Measurements from ENCODE around the gene CPTP.

CPTP gene

DNA sequence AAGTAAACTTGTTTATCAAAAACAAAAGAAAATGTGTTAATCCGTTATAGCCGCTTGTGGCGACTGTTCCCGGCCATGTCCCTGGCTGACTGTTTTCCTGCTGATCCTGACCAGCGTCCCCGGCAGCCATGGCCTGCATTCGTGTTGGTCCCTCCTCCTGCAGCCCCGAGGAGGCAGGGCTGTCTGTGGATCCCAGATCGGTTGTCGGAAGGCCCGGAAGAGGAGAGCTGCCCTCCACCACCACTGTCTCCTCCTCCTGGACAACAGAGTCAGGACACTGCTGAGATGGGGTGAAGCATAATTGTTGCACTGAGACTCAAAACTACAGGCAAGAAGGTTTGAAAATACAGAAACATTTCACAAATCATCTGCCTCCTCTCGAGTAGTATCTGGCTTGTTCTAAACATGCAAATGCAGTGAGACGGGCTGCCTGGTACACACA lies 37.4 kb downstream of the CPTP start:
- TF ChIP-seq RAD21 (IDR thresholded peaks at IDR 0.05; ENCODE audit: low read depth) (no peak), YY1 (IDR thresholded peaks at IDR 0.05; ENCODE audit: low read depth) (no peak), TCF12 (IDR thresholded peaks at IDR 0.05; ENCODE audit: low read depth) (no peak), EGR1 (IDR thresholded peaks at IDR 0.05) (no peak), FOXM1 (IDR thresholded peaks at IDR 0.05; ENCODE audit: borderline replicate concordance, low read depth) (no peak), NFIC (IDR thresholded peaks at IDR 0.05) (no peak), TEAD4 (IDR thresholded peaks at IDR 0.05) (no peak), EP300 (IDR thresholded peaks at IDR 0.05; ENCODE audit: borderline replicate concordance) (no peak), CEBPB (IDR thresholded peaks at IDR 0.05) (no peak), ZBTB7A (IDR thresholded peaks at IDR 0.05; ENCODE audit: low read depth) (no peak), TAF1 (IDR thresholded peaks at IDR 0.05; ENCODE audit: low read depth) (no peak), CREB1 (IDR thresholded peaks at IDR 0.05; ENCODE audit: low read depth) (no peak)
- TF ChIP-seq, protein P1, sequence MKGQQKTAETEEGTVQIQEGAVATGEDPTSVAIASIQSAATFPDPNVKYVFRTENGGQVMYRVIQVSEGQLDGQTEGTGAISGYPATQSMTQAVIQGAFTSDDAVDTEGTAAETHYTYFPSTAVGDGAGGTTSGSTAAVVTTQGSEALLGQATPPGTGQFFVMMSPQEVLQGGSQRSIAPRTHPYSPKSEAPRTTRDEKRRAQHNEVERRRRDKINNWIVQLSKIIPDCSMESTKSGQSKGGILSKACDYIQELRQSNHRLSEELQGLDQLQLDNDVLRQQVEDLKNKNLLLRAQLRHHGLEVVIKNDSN (IDR thresholded peaks at IDR 0.05) = no peak
- TF ChIP-seq, protein P2, sequence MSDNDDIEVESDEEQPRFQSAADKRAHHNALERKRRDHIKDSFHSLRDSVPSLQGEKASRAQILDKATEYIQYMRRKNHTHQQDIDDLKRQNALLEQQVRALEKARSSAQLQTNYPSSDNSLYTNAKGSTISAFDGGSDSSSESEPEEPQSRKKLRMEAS (IDR thresholded peaks at IDR 0.05) = no peak
- TF ChIP-seq, protein P3, sequence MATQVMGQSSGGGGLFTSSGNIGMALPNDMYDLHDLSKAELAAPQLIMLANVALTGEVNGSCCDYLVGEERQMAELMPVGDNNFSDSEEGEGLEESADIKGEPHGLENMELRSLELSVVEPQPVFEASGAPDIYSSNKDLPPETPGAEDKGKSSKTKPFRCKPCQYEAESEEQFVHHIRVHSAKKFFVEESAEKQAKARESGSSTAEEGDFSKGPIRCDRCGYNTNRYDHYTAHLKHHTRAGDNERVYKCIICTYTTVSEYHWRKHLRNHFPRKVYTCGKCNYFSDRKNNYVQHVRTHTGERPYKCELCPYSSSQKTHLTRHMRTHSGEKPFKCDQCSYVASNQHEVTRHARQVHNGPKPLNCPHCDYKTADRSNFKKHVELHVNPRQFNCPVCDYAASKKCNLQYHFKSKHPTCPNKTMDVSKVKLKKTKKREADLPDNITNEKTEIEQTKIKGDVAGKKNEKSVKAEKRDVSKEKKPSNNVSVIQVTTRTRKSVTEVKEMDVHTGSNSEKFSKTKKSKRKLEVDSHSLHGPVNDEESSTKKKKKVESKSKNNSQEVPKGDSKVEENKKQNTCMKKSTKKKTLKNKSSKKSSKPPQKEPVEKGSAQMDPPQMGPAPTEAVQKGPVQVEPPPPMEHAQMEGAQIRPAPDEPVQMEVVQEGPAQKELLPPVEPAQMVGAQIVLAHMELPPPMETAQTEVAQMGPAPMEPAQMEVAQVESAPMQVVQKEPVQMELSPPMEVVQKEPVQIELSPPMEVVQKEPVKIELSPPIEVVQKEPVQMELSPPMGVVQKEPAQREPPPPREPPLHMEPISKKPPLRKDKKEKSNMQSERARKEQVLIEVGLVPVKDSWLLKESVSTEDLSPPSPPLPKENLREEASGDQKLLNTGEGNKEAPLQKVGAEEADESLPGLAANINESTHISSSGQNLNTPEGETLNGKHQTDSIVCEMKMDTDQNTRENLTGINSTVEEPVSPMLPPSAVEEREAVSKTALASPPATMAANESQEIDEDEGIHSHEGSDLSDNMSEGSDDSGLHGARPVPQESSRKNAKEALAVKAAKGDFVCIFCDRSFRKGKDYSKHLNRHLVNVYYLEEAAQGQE (IDR thresholded peaks at IDR 0.05; ENCODE audit: low read depth) = no peak

DNA sequence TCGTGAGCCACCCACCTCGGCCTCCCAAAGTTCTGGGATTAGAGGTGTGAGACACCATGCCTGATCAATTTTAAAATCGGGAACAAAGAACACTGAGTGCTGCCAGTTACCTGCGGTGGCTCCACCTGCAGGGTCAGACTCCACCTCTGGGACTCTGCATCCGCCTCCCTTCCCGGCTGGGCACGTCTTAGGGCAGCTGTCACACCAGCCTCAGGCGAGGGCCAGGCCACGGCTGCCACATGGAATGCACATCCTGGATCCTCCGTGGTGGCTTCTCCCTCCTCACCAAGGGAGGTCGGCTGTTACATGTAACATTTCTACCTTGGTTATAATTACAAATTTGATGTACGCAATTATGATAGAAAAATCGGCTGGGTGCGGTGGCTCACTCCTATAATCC lies 39.7 kb downstream of the CPTP start:
- TF ChIP-seq NFIC (IDR thresholded peaks at IDR 0.05) = no peak
- TF ChIP-seq TCF12 (IDR thresholded peaks at IDR 0.05; ENCODE audit: low read depth) = no peak

DNA sequence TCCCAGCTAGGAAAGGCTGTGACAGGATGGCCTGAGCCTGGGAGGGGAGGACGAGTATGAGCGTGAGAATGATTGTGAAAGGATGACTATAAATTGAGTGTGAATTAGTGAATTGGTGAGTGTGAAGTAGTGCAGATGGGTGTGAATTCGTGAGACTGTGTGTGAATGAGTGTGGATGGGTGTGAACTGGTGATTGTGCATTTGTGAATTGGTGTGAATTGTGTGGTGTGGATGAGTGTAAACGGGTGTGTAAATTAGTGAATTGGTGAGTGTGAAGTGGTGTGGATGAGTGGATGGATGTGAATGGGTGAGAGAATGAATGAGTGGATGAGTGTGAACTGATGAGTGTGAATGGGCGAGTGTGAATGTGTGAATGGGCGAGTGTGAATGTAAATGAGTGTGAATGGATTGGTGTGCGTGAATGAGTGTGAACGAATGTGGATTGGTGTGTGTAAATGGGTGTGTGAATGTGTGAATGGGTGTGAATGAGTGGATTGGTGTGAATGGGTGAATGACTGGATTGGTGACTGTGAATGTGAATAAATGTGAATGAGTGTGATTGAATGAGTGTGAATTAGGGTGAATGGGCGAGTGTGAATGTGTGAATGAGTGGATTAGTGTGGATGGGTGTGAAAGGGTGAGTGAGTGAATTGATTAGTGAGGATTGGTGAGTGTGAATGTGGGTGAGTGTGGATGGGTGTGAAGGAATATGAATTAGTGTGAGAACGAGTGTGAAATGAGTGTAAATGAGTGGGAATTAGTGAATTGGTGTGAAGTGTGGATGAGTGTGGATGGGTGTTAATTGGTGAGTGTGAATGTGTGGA lies 41.5 kb downstream of the CPTP start:
- TF ChIP-seq FOXM1 (IDR thresholded peaks at IDR 0.05; ENCODE audit: borderline replicate concordance, low read depth) (no peak), TEAD4 (IDR thresholded peaks at IDR 0.05) (no peak), RAD21 (IDR thresholded peaks at IDR 0.05; ENCODE audit: low read depth) (no peak), YY1 (IDR thresholded peaks at IDR 0.05; ENCODE audit: low read depth) (no peak), CEBPB (IDR thresholded peaks at IDR 0.05) (no peak), EGR1 (IDR thresholded peaks at IDR 0.05) (no peak), TAF1 (IDR thresholded peaks at IDR 0.05; ENCODE audit: low read depth) (no peak), CREB1 (IDR thresholded peaks at IDR 0.05; ENCODE audit: low read depth) (no peak), TCF12 (IDR thresholded peaks at IDR 0.05; ENCODE audit: low read depth) (no peak), NFIC (IDR thresholded peaks at IDR 0.05) (no peak), EP300 (IDR thresholded peaks at IDR 0.05; ENCODE audit: borderline replicate concordance) (no peak), ZBTB7A (IDR thresholded peaks at IDR 0.05; ENCODE audit: low read depth) (no peak)
- TF ChIP-seq, protein P2 (IDR thresholded peaks at IDR 0.05) = no peak
- TF ChIP-seq, protein P3 (IDR thresholded peaks at IDR 0.05; ENCODE audit: low read depth) = no peak
- TF ChIP-seq, protein P1 (IDR thresholded peaks at IDR 0.05) = no peak

DNA sequence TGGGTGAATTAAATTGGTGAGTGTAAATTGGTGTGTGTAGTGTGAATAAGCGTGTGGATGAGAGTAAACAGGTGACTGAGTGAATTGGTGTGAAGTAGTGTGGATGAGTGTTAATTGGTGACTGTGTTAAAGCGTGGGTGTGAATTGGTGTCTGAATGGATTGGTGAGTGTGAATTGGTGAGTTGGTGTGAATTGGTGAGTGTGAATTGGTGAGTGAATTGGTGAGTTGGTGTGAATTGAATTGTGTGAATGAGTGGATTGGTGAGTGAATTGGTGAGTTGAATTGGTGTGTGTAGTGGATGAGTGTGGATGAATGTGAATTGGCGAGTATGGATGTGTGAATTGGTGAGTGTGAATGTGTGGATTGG lies 42.1 kb downstream of the CPTP start:
- no peak for TF ChIP-seq FOXM1 (IDR thresholded peaks at IDR 0.05; ENCODE audit: borderline replicate concordance, low read depth)
- no peak for TF ChIP-seq ZBTB7A (IDR thresholded peaks at IDR 0.05; ENCODE audit: low read depth)
- no peak for TF ChIP-seq NFIC (IDR thresholded peaks at IDR 0.05)
- no peak for TF ChIP-seq RAD21 (IDR thresholded peaks at IDR 0.05; ENCODE audit: low read depth)
- TF ChIP-seq TEAD4 (IDR thresholded peaks at IDR 0.05) = no peak
- TF ChIP-seq EGR1 (IDR thresholded peaks at IDR 0.05) = no peak
- no peak for TF ChIP-seq EP300 (IDR thresholded peaks at IDR 0.05; ENCODE audit: borderline replicate concordance)
- TF ChIP-seq CEBPB (IDR thresholded peaks at IDR 0.05) = no peak
- TF ChIP-seq TCF12 (IDR thresholded peaks at IDR 0.05; ENCODE audit: low read depth) = no peak
- TF ChIP-seq YY1 (IDR thresholded peaks at IDR 0.05; ENCODE audit: low read depth) = no peak
- TF ChIP-seq, protein P3 (IDR thresholded peaks at IDR 0.05; ENCODE audit: low read depth) = no peak
- TF ChIP-seq CREB1 (IDR thresholded peaks at IDR 0.05; ENCODE audit: low read depth) = no peak
- no peak for TF ChIP-seq TAF1 (IDR thresholded peaks at IDR 0.05; ENCODE audit: low read depth)
- TF ChIP-seq, protein P1 (IDR thresholded peaks at IDR 0.05) = no peak
- TF ChIP-seq, protein P2 (IDR thresholded peaks at IDR 0.05) = no peak

All from Ishikawa (cell line).